Astrocyte (in vitro differentiated cells and primary cell): ENCODE data around the gene GABPA.

Experiments used
- EZH2 ChIP-seq: IDR thresholded peaks from 2 replicates; pipeline ENCODE4 v1.6.1; 2012; ENCODE audit warnings: mild to moderate bottlenecking, low read length, inconsistent platforms; ENCODE audit not compliant: insufficient read depth
- TF ChIP-seq, protein P1 (sequence below): IDR thresholded peaks from 2 replicates; pipeline ENCODE4 v1.5.1; 2011; ENCODE audit warnings: low read depth, mild to moderate bottlenecking, inconsistent platforms, low read length, moderate library complexity; ENCODE audit not compliant: insufficient read depth

DNA sequence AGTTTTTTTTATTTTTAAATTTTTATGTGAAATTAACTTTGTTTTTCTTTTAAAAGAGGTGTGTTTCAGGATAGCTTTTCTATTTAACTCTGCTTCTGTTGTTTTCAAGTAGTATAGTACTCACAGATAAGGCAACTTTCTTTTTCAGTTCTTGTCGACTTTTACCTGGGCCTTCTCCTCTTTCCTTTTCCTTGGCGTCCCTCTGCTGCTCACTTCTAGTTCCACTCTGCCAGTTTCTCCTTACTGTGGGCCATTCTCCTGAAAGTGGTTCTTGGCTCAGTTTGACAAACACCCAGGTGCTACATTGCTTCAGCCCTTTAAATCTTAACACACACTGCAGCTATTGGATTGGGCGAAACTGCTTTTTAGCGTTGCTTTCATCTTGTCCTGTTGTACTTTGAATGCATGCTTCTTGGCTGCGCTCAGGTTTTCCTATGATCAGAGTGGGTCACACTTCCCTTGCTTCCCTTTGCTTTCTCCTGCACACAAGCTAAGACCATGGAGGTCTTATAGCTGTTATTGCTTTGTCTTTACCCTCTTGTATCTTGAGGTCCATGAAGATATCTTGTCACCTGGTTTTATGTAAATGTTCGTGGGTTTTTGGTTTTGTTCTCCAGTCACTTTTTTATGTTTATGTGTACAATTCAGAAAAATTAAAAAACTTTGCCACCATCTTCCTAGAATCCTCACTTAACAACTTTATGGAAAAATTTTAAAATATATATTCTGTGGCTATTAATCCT lies 21.6 kb downstream of the GABPA start:
- TF ChIP-seq, protein P1, sequence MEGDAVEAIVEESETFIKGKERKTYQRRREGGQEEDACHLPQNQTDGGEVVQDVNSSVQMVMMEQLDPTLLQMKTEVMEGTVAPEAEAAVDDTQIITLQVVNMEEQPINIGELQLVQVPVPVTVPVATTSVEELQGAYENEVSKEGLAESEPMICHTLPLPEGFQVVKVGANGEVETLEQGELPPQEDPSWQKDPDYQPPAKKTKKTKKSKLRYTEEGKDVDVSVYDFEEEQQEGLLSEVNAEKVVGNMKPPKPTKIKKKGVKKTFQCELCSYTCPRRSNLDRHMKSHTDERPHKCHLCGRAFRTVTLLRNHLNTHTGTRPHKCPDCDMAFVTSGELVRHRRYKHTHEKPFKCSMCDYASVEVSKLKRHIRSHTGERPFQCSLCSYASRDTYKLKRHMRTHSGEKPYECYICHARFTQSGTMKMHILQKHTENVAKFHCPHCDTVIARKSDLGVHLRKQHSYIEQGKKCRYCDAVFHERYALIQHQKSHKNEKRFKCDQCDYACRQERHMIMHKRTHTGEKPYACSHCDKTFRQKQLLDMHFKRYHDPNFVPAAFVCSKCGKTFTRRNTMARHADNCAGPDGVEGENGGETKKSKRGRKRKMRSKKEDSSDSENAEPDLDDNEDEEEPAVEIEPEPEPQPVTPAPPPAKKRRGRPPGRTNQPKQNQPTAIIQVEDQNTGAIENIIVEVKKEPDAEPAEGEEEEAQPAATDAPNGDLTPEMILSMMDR: no peak
- no peak for TF ChIP-seq EZH2
